C4-2B (cell line): ENCODE results near the gene ADORA2A.

Source experiments
- CTCF ChIP-seq: fragments of 450-650 bp; conservative IDR thresholded peaks from 2 replicates; pipeline ENCODE4 v1.5.1; 2017; ENCODE audit warnings: mild to moderate bottlenecking
- ZFX ChIP-seq: fragments of 450-650 bp; IDR thresholded peaks from 2 replicates; pipeline ENCODE4 v1.6.1; 2017

- TF ChIP-seq CTCF, result no peak
- TF ChIP-seq ZFX, result no peak
These were observed 5.8 kb downstream of the ADORA2A start for GRCh38 chr22:24433001-24433827.
